DMS 273 (cell line): Measurements from ENCODE around the gene ZNF544.

Experiments
- DNase-seq: peaks from one replicate; lab custom pipeline; 2025; ENCODE audit not compliant: unreplicated experiment; lab: John Stamatoyannopoulos, UW

ZNF544 gene

GRCh38 chr19:58228585-58229254, at the start of gene ZNF544:
Gene ZNF544, plus strand, starts transcription at chr19:58228914. Its CDS starts 15,110 bp downstream, at chr19:58244024.
- peak; percentile 87 for DNase-seq

GRCh38 chr19:58181902-58182576, 46.7 kb upstream of the ZNF544 start:
- peak; percentile 75 for DNase-seq

DNA sequence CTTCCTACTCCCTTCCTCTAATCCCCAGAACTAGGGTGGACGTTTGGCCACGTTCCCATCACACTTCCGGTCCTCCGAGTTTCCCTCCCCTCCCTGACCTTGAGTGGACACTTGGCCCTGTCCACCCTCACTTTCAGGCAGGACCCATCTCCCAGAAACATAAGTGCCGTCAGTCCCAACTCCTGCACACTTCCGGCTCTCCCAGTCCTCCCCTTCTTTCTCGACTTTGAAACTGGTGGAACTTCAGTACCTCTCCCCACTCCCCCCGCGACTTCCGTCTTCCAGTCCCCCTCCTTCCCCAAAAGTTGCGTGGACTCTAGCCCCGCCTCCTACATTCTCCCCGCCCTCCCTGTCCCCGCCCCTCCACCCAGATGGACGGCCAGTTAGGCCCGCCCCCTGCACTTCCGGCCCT, 46.1 kb upstream of the ZNF544 start:
- DNase-seq, result no peak

DNA sequence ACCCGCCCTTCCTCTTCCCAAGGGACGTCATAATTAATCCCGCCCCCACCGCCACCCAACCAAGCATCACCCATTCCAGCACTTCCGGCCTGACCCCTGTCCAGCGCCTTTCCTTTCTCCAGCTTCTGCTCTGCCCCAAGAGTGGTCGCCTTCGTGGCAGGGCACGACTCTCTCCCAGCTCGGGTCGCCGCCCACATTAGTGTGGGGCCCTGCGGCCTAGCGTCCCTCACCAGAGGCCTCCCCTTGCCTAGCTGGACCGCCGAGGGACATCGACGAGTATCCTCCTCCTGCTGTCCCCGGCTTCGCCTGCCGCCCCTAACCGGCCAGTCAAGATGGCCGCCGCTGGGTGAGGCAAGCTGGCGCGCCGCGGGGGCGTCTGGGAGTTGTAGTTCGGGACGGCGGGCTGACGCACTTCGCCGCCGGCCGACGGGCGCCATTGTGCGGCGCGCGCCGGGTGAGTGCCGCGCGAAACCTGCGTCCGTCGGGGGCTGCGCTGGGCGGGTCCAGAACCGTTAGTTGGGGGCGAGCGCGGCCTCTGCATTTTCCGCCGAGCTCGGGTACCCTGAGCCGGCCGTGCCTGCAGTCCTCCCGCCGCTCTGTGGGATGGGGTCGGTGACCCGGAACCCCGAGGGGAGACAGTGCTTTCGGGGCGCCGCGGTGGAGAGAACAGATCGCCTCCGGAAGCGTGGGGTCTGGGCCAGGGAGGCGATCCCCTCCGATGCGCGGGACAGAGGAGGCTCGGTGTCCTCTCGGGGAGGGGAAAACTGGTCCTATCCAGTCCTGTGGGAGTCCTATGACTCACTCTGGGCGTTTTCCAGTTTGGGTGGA, 45.5 kb upstream of the ZNF544 start, which contains the start of gene ZNF274:
TSS of gene ZNF274 (plus strand) at position 73 of the 828 bp plus-strand sequence. CDS start 905 bp downstream, outside the sequence.
- DNase-seq, result peak; percentile 97

DNA sequence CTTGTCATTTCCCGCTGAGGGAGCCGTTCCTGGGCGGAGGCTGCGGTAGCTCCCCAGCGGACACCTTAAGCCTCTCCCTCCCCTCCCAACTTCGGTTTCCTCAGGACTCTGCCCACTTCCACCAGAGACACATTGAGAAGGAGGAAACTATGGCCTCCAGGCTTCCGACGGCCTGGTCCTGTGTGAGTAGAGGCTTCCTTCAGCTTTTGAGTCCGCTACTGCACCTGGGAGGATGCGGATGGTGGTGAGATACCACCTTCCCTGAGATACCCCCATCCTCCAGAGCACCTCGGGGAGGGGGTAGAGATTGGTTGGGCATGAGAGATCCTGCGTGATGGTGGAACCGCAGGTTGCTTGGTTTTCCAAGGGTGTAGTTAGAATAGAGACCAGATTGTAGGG, 44.9 kb upstream of the ZNF544 start:
- no peak for DNase-seq

DNA sequence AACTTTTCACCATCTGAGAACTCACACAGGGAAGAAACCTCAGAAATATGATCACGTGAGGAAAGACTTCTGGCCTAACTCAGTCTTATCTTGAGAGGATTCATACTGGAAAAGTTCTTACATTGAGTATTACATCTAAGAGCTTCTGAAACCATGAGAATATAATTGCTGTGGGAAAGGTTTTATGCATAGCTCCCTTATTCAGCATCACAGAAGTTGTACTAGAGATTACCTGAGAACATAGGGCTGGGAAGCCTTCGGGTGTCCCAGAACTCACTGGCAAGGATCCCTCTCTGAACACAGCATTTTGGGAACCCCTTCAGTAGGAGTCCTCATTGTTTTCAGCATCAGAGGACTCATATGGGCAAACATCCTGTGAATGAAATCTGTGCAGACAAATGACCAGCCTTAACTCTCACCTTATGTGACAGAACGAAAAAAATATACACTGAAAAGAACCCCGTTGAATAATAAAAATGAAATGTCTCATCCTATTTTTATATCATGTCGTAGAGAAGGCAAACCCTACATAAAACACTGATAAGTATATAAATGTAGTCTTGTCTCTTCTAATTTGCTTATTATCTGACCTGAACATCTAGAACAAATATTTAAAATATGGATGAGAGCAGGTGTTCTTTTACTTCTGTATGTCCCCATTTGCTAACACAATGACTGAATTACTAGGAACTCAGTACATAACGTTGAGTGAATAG, 31.7 kb upstream of the ZNF544 start:
- DNase-seq, result peak; percentile 48

- DNase-seq, result no peak
These were observed 24.8 kb upstream of the ZNF544 start for GRCh38 chr19:58203814-58204475.

DNA sequence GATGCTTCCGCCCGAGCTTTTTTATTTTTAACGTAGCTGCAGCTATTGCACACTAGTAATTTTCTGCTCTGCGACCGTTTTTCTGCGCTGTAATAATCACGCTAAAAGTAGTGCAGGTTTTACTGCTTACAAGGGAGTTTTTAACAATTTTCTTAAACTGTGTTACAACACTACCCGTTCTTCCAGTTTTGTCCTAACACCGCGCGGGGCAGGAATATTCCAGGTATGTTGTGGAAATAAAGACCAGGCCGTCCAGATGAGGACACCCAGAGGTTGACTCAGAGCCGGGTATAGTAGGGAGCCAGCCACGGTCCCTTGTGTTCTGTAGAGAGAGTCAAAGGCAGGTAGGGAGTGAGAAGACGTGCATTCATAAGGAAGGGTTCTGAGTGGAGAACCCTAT, 24.1 kb upstream of the ZNF544 start:
- DNase-seq, result no peak

- DNase-seq, result no peak
These were observed 19.1 kb upstream of the ZNF544 start for GRCh38 chr19:58209577-58209976.

DNA sequence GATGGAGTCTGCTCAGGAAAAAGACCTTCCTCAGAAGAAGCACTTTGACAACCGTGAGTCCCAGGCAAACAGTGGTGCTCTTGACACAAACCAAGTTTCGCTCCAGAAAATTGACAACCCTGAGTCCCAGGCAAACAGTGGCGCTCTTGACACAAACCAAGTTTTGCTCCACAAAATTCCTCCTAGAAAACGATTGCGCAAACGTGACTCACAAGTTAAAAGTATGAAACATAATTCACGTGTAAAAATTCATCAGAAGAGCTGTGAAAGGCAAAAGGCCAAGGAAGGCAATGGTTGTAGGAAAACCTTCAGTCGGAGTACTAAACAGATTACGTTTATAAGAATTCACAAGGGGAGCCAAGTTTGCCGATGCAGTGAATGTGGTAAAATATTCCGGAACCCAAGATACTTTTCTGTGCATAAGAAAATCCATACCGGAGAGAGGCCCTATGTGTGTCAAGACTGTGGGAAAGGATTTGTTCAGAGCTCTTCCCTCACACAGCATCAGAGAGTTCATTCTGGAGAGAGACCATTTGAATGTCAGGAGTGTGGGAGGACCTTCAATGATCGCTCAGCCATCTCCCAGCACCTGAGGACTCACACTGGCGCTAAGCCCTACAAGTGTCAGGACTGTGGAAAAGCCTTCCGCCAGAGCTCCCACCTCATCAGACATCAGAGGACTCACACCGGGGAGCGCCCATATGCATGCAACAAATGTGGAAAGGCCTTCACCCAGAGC, 16.2 kb upstream of the ZNF544 start:
- no peak for DNase-seq

GRCh38 chr19:58213075-58213369, 15.7 kb upstream of the ZNF544 start:
- no peak for DNase-seq

GRCh38 chr19:58217069-58217481, 11.6 kb upstream of the ZNF544 start:
- no peak for DNase-seq

GRCh38 chr19:58217607-58218391, 10.9 kb upstream of the ZNF544 start:
- no peak for DNase-seq

DNA sequence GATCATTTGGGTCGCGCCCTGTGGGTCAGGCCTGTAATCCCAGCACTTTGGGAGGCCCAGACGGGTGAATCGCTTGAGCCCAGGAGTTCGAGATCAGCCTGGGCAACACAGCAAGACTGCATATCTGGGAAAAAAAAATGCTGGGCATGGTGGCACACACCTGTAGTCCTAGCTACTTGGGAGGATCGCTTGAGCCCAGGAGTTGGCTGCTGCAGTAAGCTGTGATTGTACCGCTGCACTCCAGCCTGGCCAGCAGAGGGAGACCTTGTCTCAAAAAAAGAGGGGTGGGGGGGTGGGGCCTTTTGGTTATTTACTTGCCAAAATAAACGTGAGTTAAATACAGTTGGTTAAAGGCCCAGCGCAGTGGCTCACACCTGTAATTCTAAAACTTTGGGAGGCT, 9.8 kb upstream of the ZNF544 start:
- peak; percentile 63 for DNase-seq

- DNase-seq, result peak; percentile 55
These were observed 640 bp upstream of the ZNF544 start for GRCh38 chr19:58227964-58228584.

- DNase-seq, result peak; percentile 79
These were observed 533 bp downstream of the ZNF544 start for GRCh38 chr19:58229255-58229639.

GRCh38 chr19:58237324-58237723, 8.6 kb downstream of the ZNF544 start:
- no peak for DNase-seq

GRCh38 chr19:58243351-58243750, 14.6 kb downstream of the ZNF544 start:
- DNase-seq, result no peak

DNA sequence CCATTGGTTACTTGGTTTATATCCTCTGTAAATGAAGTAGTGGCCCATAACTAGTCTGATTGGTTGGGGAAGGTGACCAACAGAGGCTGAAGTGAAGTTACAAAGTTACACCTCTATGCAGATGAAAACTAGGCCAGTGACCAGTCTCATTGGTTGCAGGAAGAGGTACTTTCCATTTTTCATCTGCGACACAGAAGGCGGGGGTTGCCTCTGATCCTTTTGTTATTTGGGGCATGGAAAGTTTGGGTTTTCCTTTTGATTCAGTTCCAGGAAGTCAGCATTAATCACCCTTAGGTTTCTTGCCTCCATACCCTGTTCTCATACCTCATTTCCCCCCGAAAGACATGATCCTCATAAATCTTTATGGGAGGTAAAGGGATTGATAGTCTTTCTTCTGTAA, 20.2 kb downstream of the ZNF544 start:
- no peak for DNase-seq
